GM12878 (cell line): ENCODE measurements around the gene ZNF444. TPM values are rescaled to one million over a fixed set of nuclear protein-coding genes. Genes with fewer than 3 reads are reported as not detected.

Experiments
- ATAC-seq: fragments of 200-7000 bp; cut with Tn5 transposase; 3 replicates; pipeline ENCODE4 v1.9.1; 2020; ENCODE audit warnings: mild to moderate bottlenecking, moderate library complexity
- BruUV-seq: library from RNA; stranded (reverse); fragments of 400-500 nt; replicated peaks from 2 replicates; lab custom pipeline; 2021; lab: Mats Ljungman, UMichigan
- CTCF ChIA-PET: fragments of 300-600 bp; sonication (Branson Sonifier 250); formaldehyde crosslinking; extraction: SDS; loops from one replicate; lab custom pipeline; 2021; ENCODE audit warnings: inconsistent platforms; lab: Yijun Ruan, JAX
- POLR2A ChIA-PET: fragments of 350-600 bp; formaldehyde crosslinking; extraction: SDS; loops from one replicate; lab custom pipeline; 2021; ENCODE audit warnings: inconsistent platforms; lab: Charles Lee
- RAD21 ChIA-PET: fragments of 300-600 bp; sonication (Branson Sonifier 250); formaldehyde crosslinking; loops from one replicate; lab custom pipeline; 2023; ENCODE audit warnings: antibody characterized with exemption; ENCODE audit not compliant: unreplicated experiment; lab: Charles Lee
- SMC1A ChIA-PET: fragments of 300-600 bp; sonication (Branson Sonifier 250); formaldehyde crosslinking; loops from one replicate; lab custom pipeline; 2023; ENCODE audit not compliant: unreplicated experiment, uncharacterized antibody; lab: Charles Lee
- DNase-seq: peaks from one replicate; pipeline ENCODE4 v3.0.0-alpha.2; 2011; ENCODE audit warnings: low read depth, low spot score
- FAIRE-seq: peaks from 3 replicates; lab custom pipeline; 2011; peaks lifted over from hg19 to GRCh38; lab: Jason Lieb, UNC
- H2AFZ ChIP-seq: 2 replicates; pipeline ENCODE4 v1.6.0; 2011; ENCODE audit warnings: low read depth, low read length, control low read depth; ENCODE audit not compliant: control insufficient read depth
- H3K27ac ChIP-seq: 2 replicates; pipeline ENCODE4 v1.5.1; 2011; ENCODE audit warnings: control low read depth; ENCODE audit not compliant: control insufficient read depth, insufficient read depth
- H3K27me3 ChIP-seq, 2 experiments: replicated peaks in 1 of 2; 2 replicates each; pipeline versions ENCODE4 v1.6.0 to v1.6.1; 2011; ENCODE audit warnings: low read length in 1 of 2; ENCODE audit not compliant: control insufficient read depth in 2 of 2, insufficient read depth in 2 of 2
- H3K36me3 ChIP-seq, 2 experiments: 2 replicates each; pipeline ENCODE4 v1.5.1; 2011; ENCODE audit warnings: low read length in 1 of 2; ENCODE audit not compliant: control insufficient read depth in 2 of 2, insufficient read depth in 2 of 2
- H3K4me1 ChIP-seq: 2 replicates; pipeline ENCODE4 v1.6.1; 2011; ENCODE audit warnings: mild to moderate bottlenecking, low read length, moderate library complexity, mixed read lengths; ENCODE audit not compliant: control insufficient read depth, insufficient read depth
- H3K4me2 ChIP-seq: 2 replicates; pipeline ENCODE4 v1.6.0; 2011; ENCODE audit warnings: control low read depth; ENCODE audit not compliant: control insufficient read depth, insufficient read depth
- H3K4me3 ChIP-seq: fragments of 200-600 bp; sonication (generic); 2 replicates; pipeline ENCODE4 v1.5.1; 2016
- H3K79me2 ChIP-seq: 2 replicates; pipeline ENCODE4 v1.6.0; 2011; ENCODE audit warnings: low read length; ENCODE audit not compliant: control insufficient read depth, insufficient read depth
- H3K9ac ChIP-seq: 2 replicates; pipeline ENCODE4 v1.8.0; 2011; ENCODE audit warnings: low read length, control low read depth, mixed read lengths; ENCODE audit not compliant: control insufficient read depth, insufficient read depth
- H3K9me3 ChIP-seq: replicated peaks from 3 replicates; pipeline ENCODE4 v1.5.1; 2011; ENCODE audit warnings: mild to moderate bottlenecking, low read length; ENCODE audit not compliant: control insufficient read depth, insufficient read depth
- H4K20me1 ChIP-seq: 2 replicates; pipeline ENCODE4 v1.6.0; 2011; ENCODE audit not compliant: control insufficient read depth, insufficient read depth
- ATF7 ChIP-seq: fragments of 450-650 bp; IDR thresholded peaks from 2 replicates; pipeline ENCODE4 v1.6.1; 2016; ENCODE audit warnings: low read depth, mild to moderate bottlenecking
- BACH1 ChIP-seq: fragments of 450-650 bp; IDR thresholded peaks from 2 replicates; pipeline ENCODE4 v1.6.1; 2017; ENCODE audit warnings: mild to moderate bottlenecking, borderline replicate concordance
- CHD4 ChIP-seq: fragments of 200-600 bp; sonication (generic); IDR thresholded peaks from 2 replicates; pipeline ENCODE4 v1.6.1; 2016; ENCODE audit warnings: mild to moderate bottlenecking
- KLF5 ChIP-seq: fragments of 450-650 bp; IDR thresholded peaks from 2 replicates; pipeline ENCODE4 v1.6.1; 2014; ENCODE audit warnings: mild to moderate bottlenecking; ENCODE audit not compliant: partially characterized antibody
- NKRF ChIP-seq: fragments of 450-650 bp; conservative IDR thresholded peaks from 2 replicates; pipeline ENCODE4 v1.6.1; 2017; ENCODE audit warnings: mild to moderate bottlenecking, moderate library complexity
- ZNF217 ChIP-seq: fragments of 450-650 bp; IDR thresholded peaks from 2 replicates; pipeline ENCODE4 v1.6.1; 2017; ENCODE audit warnings: antibody characterized with exemption, mild to moderate bottlenecking
- ZNF274 ChIP-seq: IDR thresholded peaks from one replicate; pipeline ENCODE4 v1.8.0; 2011; ENCODE audit not compliant: insufficient read length, insufficient read depth
- WGBS: methylation state at CpG from one replicate; pipeline ENCODE4 v1.1.6; 2016; ENCODE audit warnings: low lambda C conversion rate; ENCODE audit not compliant: insufficient replicate concordance, insufficient coverage; ENCODE audit errors: missing lambda C conversion rate; 5-methylcytosine and 5-hydroxymethylcytosine counted together
- in situ Hi-C: fragments of 300-500 bp; cut with MboI; formaldehyde crosslinking; loops from 9 replicates; pipeline ENCODE4 v1.14.3; 2018; ENCODE audit warnings: mixed read lengths
- intact Hi-C: fragments of 100-400 bp; cut with micrococcal nuclease; formaldehyde crosslinking; loops from one replicate; pipeline ENCODE4 v1.14.2; 2022; ENCODE audit not compliant: unreplicated experiment
- polyA plus RNA-seq, 11 experiments: library from polyadenylated mRNA; depleted of rRNA in 4 of 11; unstranded in 6 of 11; stranded (reverse) in 5 of 11; fragments of >200 nt; fragmentation: Nextera tagmentation in 4 of 11; fragmentation: Illumina TruSeq in 1 of 11; extraction: Ambion mirVana in 4 of 11; extraction: Trizol in 1 of 11; gene quantifications; 1 replicate in 1 of 11; 2 replicates in 10 of 11; pipeline versions ENCODE4 v1.2.1 to v1.2.3, GENCODE V29; 2011 to 2016; ENCODE audit warnings: inconsistent platforms in 2 of 11, missing spikeins in 2 of 11, low read depth in 1 of 11
- total RNA-seq, 4 experiments: library from RNA; depleted of rRNA in 3 of 4; stranded (reverse); fragments of >200 nt in 3 of 4; fragmentation: Illumina TruSeq in 1 of 4; extraction: Trizol in 1 of 4; gene quantifications; 2 replicates each; pipeline versions ENCODE4 v1.2.1 to v1.2.3, GENCODE V29; 2013 to 2021

ZNF444 gene
- total and polyA plus RNA-seq, 10 of the 15 experiments (the other 5 are each of a cell fraction or from before 2014, with no cell fraction given) = 0.45 to 28.2 (median 11.6) TPM

GRCh38 chr19:56163097-56163496 lies 22.0 kb downstream of the ZNF444 start:
- no peaks in the 10 kb centered on the region for H3K79me2 ChIP-seq
- no peak overlapping the region for H3K4me2 ChIP-seq
- no peak overlapping the region for H2AFZ ChIP-seq
- H3K27me3 ChIP-seq = no peaks in the 10 kb centered on the region
- ATAC-seq (no peak), FAIRE-seq (no peak), DNase-seq (no peak)
- intact Hi-C loops = no loop called here
- no peak for TF ChIP-seq CHD4
- TF ChIP-seq KLF5 = no peak
- no peak for TF ChIP-seq ZNF274
- TF ChIP-seq ATF7 = no peak
- no peak for TF ChIP-seq BACH1
- no peak for TF ChIP-seq NKRF
- TF ChIP-seq ZNF217 = no peak
- TF ChIP-seq, all 136 proteins: peak for 0
- CTCF ChIA-PET = interaction anchor here (0.6 to 0.8 kb wide), 2 partner anchors 9 to 58 kb away, joined by 3 to 6 read pairs; no protein-coding TSS in a partner anchor
- no TSS peak for BruUV-seq
- SMC1A ChIA-PET = no interaction called here
- no peak overlapping the region for H3K4me3 ChIP-seq
- peaks cover 0 to 2% of the 10 kb centered on the region in 2 experiments; a peak in 2 of 4 replicates for H3K36me3 ChIP-seq
- H3K9ac ChIP-seq = no peak overlapping the region
- RAD21 ChIA-PET = no interaction called here
- in situ Hi-C loops = no loop called here
- H3K4me1 ChIP-seq = no peaks in the 10 kb centered on the region
- H4K20me1 ChIP-seq = no peaks in the 10 kb centered on the region
- 97% methylated on average over 13 of the region's 13 CpGs for whole genome bisulfite sequencing
- H3K27ac ChIP-seq = no peak overlapping the region
- POLR2A ChIA-PET = interaction anchor here (0.7 kb wide), 2 partner anchors 112 to 1098 kb away, joined by 3 to 4 read pairs; no protein-coding TSS in a partner anchor
- H3K9me3 ChIP-seq = no peaks in the 10 kb centered on the region
